Measurements from ENCODE around the gene STN1.

Gene STN1

GRCh38 chr10:103928784-103929183 is 10.8 kb upstream of the STN1 start:
- Histone ChIP-seq H3K36me3 (ENCODE audit: insufficient read depth, low read length) (no peaks in the 10 kb centered on the region), H3K27me3 (ENCODE audit: insufficient read depth, low read length) (no peaks in the 10 kb centered on the region), H3K4me1 (ENCODE audit: insufficient read depth, low read length) (peaks cover 12% of the 10 kb centered on the region), H3K27ac (ENCODE audit: low read depth, low read length) (no peak overlapping the region), H3K9me3 (ENCODE audit: insufficient read depth, low read depth, low read length) (no peaks in the 10 kb centered on the region), H3K9ac (ENCODE audit: low read depth, low read length) (no peak overlapping the region), H3K4me3 (ENCODE audit: low read length) (no peak overlapping the region)
- WGBS: 71% methylated on average over 6 of the region's 6 CpGs

GRCh38 chr10:103926722-103927319 is 8.8 kb upstream of the STN1 start:
- Histone ChIP-seq H3K27me3 (ENCODE audit: insufficient read depth, low read length) (no peaks in the 10 kb centered on the region), H3K4me3 (ENCODE audit: low read length) (no peak overlapping the region), H3K27ac (ENCODE audit: low read depth, low read length) (no peak overlapping the region), H3K36me3 (ENCODE audit: insufficient read depth, low read length) (no peaks in the 10 kb centered on the region), H3K9me3 (ENCODE audit: insufficient read depth, low read depth, low read length) (no peaks in the 10 kb centered on the region), H3K9ac (ENCODE audit: low read depth, low read length) (no peak overlapping the region), H3K4me1 (ENCODE audit: insufficient read depth, low read length) (peaks cover 14% of the 10 kb centered on the region)
- WGBS: 90% methylated on average over 2 of the region's 2 CpGs

GRCh38 chr10:103925591-103925990 is 7.6 kb upstream of the STN1 start:
- Histone ChIP-seq H3K4me1 (ENCODE audit: insufficient read depth, low read length) (peaks cover 19% of the 10 kb centered on the region), H3K36me3 (ENCODE audit: insufficient read depth, low read length) (no peaks in the 10 kb centered on the region), H3K9ac (ENCODE audit: low read depth, low read length) (no peak overlapping the region), H3K4me3 (ENCODE audit: low read length) (no peak overlapping the region), H3K27ac (ENCODE audit: low read depth, low read length) (no peak overlapping the region), H3K9me3 (ENCODE audit: insufficient read depth, low read depth, low read length) (no peaks in the 10 kb centered on the region), H3K27me3 (ENCODE audit: insufficient read depth, low read length) (no peaks in the 10 kb centered on the region)
- WGBS: 92% methylated on average over 1 of the region's 1 CpG

- 77% methylated on average over 2 of the region's 3 CpGs for WGBS
- Histone ChIP-seq H3K27ac (ENCODE audit: low read depth, low read length) (no peak overlapping the region), H3K4me1 (ENCODE audit: insufficient read depth, low read length) (peaks cover 14% of the 10 kb centered on the region), H3K36me3 (ENCODE audit: insufficient read depth, low read length) (no peaks in the 10 kb centered on the region), H3K9me3 (ENCODE audit: insufficient read depth, low read depth, low read length) (no peaks in the 10 kb centered on the region), H3K4me3 (ENCODE audit: low read length) (no peak overlapping the region), H3K9ac (ENCODE audit: low read depth, low read length) (no peak overlapping the region), H3K27me3 (ENCODE audit: insufficient read depth, low read length) (no peaks in the 10 kb centered on the region)
These were observed 5.5 kb upstream of the STN1 start for GRCh38 chr10:103923502-103923901.

- Histone ChIP-seq H3K4me3 (ENCODE audit: low read length) (no peak overlapping the region), H3K4me1 (ENCODE audit: insufficient read depth, low read length) (peaks cover 14% of the 10 kb centered on the region), H3K27me3 (ENCODE audit: insufficient read depth, low read length) (no peaks in the 10 kb centered on the region), H3K27ac (ENCODE audit: low read depth, low read length) (no peak overlapping the region), H3K9me3 (ENCODE audit: insufficient read depth, low read depth, low read length) (no peaks in the 10 kb centered on the region), H3K9ac (ENCODE audit: low read depth, low read length) (no peak overlapping the region), H3K36me3 (ENCODE audit: insufficient read depth, low read length) (no peaks in the 10 kb centered on the region)
- WGBS: 88% methylated on average over 2 of the region's 2 CpGs
These were observed 4.7 kb upstream of the STN1 start for GRCh38 chr10:103922659-103923058.

- WGBS: 49% methylated on average over 7 of the region's 7 CpGs
- no peak overlapping the region for H3K9ac ChIP-seq (ENCODE audit: low read depth, low read length)
- no peaks in the 10 kb centered on the region for H3K36me3 ChIP-seq (ENCODE audit: insufficient read depth, low read length)
- H3K27me3 ChIP-seq (ENCODE audit: insufficient read depth, low read length): no peaks in the 10 kb centered on the region
- H3K4me1 ChIP-seq (ENCODE audit: insufficient read depth, low read length): peaks cover 22% of the 10 kb centered on the region
- H3K9me3 ChIP-seq (ENCODE audit: insufficient read depth, low read depth, low read length): no peaks in the 10 kb centered on the region
- no peak overlapping the region for H3K4me3 ChIP-seq (ENCODE audit: low read length)
- no peak overlapping the region for H3K27ac ChIP-seq (ENCODE audit: low read depth, low read length)
These were observed 3.8 kb upstream of the STN1 start for GRCh38 chr10:103921750-103922195.

GRCh38 chr10:103921248-103921647 is 3.3 kb upstream of the STN1 start:
- 75% methylated on average over 1 of the region's 1 CpG for WGBS
- H3K4me1 ChIP-seq (ENCODE audit: insufficient read depth, low read length): peaks cover 23% of the 10 kb centered on the region
- H3K9ac ChIP-seq (ENCODE audit: low read depth, low read length): no peak overlapping the region
- H3K4me3 ChIP-seq (ENCODE audit: low read length): no peak overlapping the region
- H3K27me3 ChIP-seq (ENCODE audit: insufficient read depth, low read length): no peaks in the 10 kb centered on the region
- no peaks in the 10 kb centered on the region for H3K9me3 ChIP-seq (ENCODE audit: insufficient read depth, low read depth, low read length)
- H3K27ac ChIP-seq (ENCODE audit: low read depth, low read length): no peak overlapping the region
- H3K36me3 ChIP-seq (ENCODE audit: insufficient read depth, low read length): no peaks in the 10 kb centered on the region

- Histone ChIP-seq H3K27me3 (ENCODE audit: insufficient read depth, low read length) (no peaks in the 10 kb centered on the region), H3K9me3 (ENCODE audit: insufficient read depth, low read depth, low read length) (peaks cover 11% of the 10 kb centered on the region), H3K4me3 (ENCODE audit: low read length) (no peak overlapping the region), H3K4me1 (ENCODE audit: insufficient read depth, low read length) (peaks cover 23% of the 10 kb centered on the region), H3K36me3 (ENCODE audit: insufficient read depth, low read length) (peaks cover 4% of the 10 kb centered on the region; the same call in 1 of the 2 replicates), H3K9ac (ENCODE audit: low read depth, low read length) (no peak overlapping the region), H3K27ac (ENCODE audit: low read depth, low read length) (no peak overlapping the region)
- WGBS: 97% methylated on average over 1 of the region's 1 CpG
These were observed 1.7 kb upstream of the STN1 start for GRCh38 chr10:103919648-103920025.

- Histone ChIP-seq H3K4me1 (ENCODE audit: insufficient read depth, low read length) (peaks cover 23% of the 10 kb centered on the region), H3K9me3 (ENCODE audit: insufficient read depth, low read depth, low read length) (peaks cover 12% of the 10 kb centered on the region), H3K27me3 (ENCODE audit: insufficient read depth, low read length) (no peaks in the 10 kb centered on the region), H3K9ac (ENCODE audit: low read depth, low read length) (peak overlapping the region; percentile 91), H3K27ac (ENCODE audit: low read depth, low read length) (peak overlapping the region; percentile 92), H3K36me3 (ENCODE audit: insufficient read depth, low read length) (peaks cover 4% of the 10 kb centered on the region; the same call in 1 of the 2 replicates), H3K4me3 (ENCODE audit: low read length) (peak overlapping the region; percentile 97)
- WGBS: 10% methylated on average over 29 of the region's 29 CpGs
These were observed 507 bp downstream of the STN1 start for GRCh38 chr10:103917302-103918052.

GRCh38 chr10:103916876-103917275 is 1.1 kb downstream of the STN1 start:
- Histone ChIP-seq H3K9ac (ENCODE audit: low read depth, low read length) (no peak overlapping the region), H3K4me3 (ENCODE audit: low read length) (peak overlapping the region; percentile 97), H3K4me1 (ENCODE audit: insufficient read depth, low read length) (peaks cover 22% of the 10 kb centered on the region), H3K27ac (ENCODE audit: low read depth, low read length) (no peak overlapping the region), H3K27me3 (ENCODE audit: insufficient read depth, low read length) (no peaks in the 10 kb centered on the region), H3K9me3 (ENCODE audit: insufficient read depth, low read depth, low read length) (peaks cover 12% of the 10 kb centered on the region), H3K36me3 (ENCODE audit: insufficient read depth, low read length) (peaks cover 4% of the 10 kb centered on the region; the same call in 1 of the 2 replicates)
- 83% methylated on average over 2 of the region's 2 CpGs for WGBS

- Histone ChIP-seq H3K9me3 (ENCODE audit: insufficient read depth, low read depth, low read length) (peaks cover 12% of the 10 kb centered on the region), H3K27ac (ENCODE audit: low read depth, low read length) (no peak overlapping the region), H3K9ac (ENCODE audit: low read depth, low read length) (no peak overlapping the region)
These were observed 1.7 kb downstream of the STN1 start for GRCh38 chr10:103916254-103916653.

More at GRCh38 chr10:103916254-103916653, 1.7 kb downstream of the STN1 start:
- H3K4me1 ChIP-seq (ENCODE audit: insufficient read depth, low read length): peaks cover 18% of the 10 kb centered on the region
- peaks cover 4% of the 10 kb centered on the region; the same call in 1 of the 2 replicates for H3K36me3 ChIP-seq (ENCODE audit: insufficient read depth, low read length)
- no peaks in the 10 kb centered on the region for H3K27me3 ChIP-seq (ENCODE audit: insufficient read depth, low read length)
- WGBS: no CpG with 5 or more reads among the region's 1 CpG
- H3K4me3 ChIP-seq (ENCODE audit: low read length): no peak overlapping the region
